Progenitor cell of endocrine pancreas (in vitro differentiated cells): ENCODE data around the gene SYT1. TPM values are rescaled to one million over a fixed set of nuclear protein-coding genes. Genes with fewer than 3 reads are reported as not detected.

ENCODE experiments used
- DNase-seq: peaks from one replicate; pipeline ENCODE4 v3.0.0; 2021; ENCODE audit warnings: low spot score; ENCODE audit not compliant: unreplicated experiment
- H3K27ac Mint-ChIP-seq: 2 replicates; pipeline ENCODE4 v1.8.0; 2021; ENCODE audit warnings: mild to moderate bottlenecking, moderate library complexity, mixed read lengths
- H3K27me3 Mint-ChIP-seq: 2 replicates; pipeline ENCODE4 v1.8.0; 2021; ENCODE audit warnings: mixed read lengths
- H3K36me3 Mint-ChIP-seq: 2 replicates; pipeline ENCODE4 v1.8.0; 2022; ENCODE audit warnings: mixed read lengths; ENCODE audit not compliant: insufficient read depth
- H3K4me1 Mint-ChIP-seq: 2 replicates; pipeline ENCODE4 v1.8.0; 2021; ENCODE audit warnings: low read depth, mixed read lengths
- H3K4me3 Mint-ChIP-seq: 2 replicates; pipeline ENCODE4 v1.8.0; 2021; ENCODE audit warnings: low read depth, mild to moderate bottlenecking, moderate library complexity, mixed read lengths
- H3K9me3 Mint-ChIP-seq: 2 replicates; pipeline ENCODE4 v1.8.0; 2021; ENCODE audit warnings: low read depth, mixed read lengths
- total RNA-seq: library from RNA; stranded (reverse); gene quantifications from 2 replicates; pipeline ENCODE4 v1.2.1, GENCODE V29; 2021
- TF ChIP-seq, protein P1 (sequence below): fragments of 200-600 bp; sonication (generic); IDR thresholded peaks from one replicate; pipeline ENCODE4 v1.5.0; 2021; ENCODE audit warnings: antibody characterized with exemption, mild to moderate bottlenecking; ENCODE audit not compliant: unreplicated experiment

Gene SYT1
- total RNA-seq, 1 donor from 2014 or later, result 4.3 TPM

DNA sequence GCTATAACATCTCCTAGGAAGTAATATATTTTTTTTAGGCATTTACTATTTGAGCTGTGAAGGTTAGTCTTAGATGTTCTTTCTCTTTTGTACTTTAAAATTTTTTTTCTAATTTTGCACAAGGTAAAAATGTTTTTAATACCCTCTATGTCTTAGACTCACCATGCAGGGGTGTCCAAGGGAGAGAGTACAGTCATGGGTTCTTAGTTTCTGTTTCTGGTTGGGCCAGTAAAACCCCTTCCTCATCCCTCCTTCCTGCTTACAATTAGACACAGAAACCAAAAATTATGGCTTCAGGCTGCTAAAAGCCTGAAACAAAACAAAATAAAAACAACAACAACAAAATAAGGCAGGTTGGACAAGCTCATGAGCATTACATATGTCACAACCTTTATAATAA is 193.0 kb downstream of the SYT1 start:
- H3K9me3 Mint-ChIP-seq, result no peaks in the 10 kb centered on the region
- no peak overlapping the region for H3K27ac Mint-ChIP-seq
- no peaks in the 10 kb centered on the region for H3K27me3 Mint-ChIP-seq
- H3K4me1 Mint-ChIP-seq, result no peaks in the 10 kb centered on the region
- no peaks in the 10 kb centered on the region for H3K36me3 Mint-ChIP-seq
- TF ChIP-seq, protein P1, sequence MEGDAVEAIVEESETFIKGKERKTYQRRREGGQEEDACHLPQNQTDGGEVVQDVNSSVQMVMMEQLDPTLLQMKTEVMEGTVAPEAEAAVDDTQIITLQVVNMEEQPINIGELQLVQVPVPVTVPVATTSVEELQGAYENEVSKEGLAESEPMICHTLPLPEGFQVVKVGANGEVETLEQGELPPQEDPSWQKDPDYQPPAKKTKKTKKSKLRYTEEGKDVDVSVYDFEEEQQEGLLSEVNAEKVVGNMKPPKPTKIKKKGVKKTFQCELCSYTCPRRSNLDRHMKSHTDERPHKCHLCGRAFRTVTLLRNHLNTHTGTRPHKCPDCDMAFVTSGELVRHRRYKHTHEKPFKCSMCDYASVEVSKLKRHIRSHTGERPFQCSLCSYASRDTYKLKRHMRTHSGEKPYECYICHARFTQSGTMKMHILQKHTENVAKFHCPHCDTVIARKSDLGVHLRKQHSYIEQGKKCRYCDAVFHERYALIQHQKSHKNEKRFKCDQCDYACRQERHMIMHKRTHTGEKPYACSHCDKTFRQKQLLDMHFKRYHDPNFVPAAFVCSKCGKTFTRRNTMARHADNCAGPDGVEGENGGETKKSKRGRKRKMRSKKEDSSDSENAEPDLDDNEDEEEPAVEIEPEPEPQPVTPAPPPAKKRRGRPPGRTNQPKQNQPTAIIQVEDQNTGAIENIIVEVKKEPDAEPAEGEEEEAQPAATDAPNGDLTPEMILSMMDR, result no peak
- DNase-seq, result no peak
- no peak overlapping the region for H3K4me3 Mint-ChIP-seq

DNA sequence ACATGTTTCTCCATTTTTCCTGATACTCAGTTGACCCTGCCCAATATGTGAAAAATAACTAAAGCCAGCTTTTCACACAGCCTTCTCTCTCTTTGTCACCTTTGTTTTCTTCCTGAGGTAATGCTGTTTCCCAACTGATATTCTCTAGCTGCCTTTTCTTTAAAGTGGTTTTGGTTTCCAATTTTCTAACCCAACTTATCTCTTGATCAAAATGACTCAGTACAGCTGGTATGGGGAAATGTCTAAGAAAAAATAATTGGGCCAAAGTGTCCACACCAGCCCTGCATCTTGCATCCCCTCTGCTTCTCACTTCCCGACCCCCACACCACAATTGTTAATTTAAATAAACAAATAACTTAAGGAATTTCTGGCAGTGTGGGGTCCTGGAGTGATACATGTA is 193.8 kb downstream of the SYT1 start:
- no peak overlapping the region for H3K4me3 Mint-ChIP-seq
- no peaks in the 10 kb centered on the region for H3K9me3 Mint-ChIP-seq
- DNase-seq, result no peak
- TF ChIP-seq, protein P1, result no peak
- no peaks in the 10 kb centered on the region for H3K4me1 Mint-ChIP-seq
- H3K27ac Mint-ChIP-seq, result no peak overlapping the region
- H3K27me3 Mint-ChIP-seq, result no peaks in the 10 kb centered on the region
- H3K36me3 Mint-ChIP-seq, result no peaks in the 10 kb centered on the region

DNA sequence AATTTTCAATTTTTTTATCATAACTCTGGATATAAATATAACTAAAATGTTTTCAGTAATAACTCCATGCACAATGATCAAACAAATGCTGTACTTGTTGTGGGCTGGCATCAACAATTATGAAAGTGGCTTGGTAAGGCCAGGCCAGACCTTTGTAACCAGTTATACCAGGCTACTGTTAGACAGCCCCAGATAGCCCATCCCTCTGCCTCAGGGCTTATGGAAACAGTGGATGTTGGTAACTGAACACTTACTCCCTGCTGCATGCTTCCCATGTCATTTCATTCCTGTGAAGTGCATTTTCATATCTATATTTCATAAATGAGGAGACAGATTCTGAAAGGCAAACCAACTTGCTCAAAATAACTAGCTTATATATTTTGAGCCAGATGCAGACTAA is 195.0 kb downstream of the SYT1 start:
- Mint-ChIP-seq H3K9me3 (no peaks in the 10 kb centered on the region), H3K27ac (no peak overlapping the region), H3K36me3 (no peaks in the 10 kb centered on the region), H3K4me1 (no peaks in the 10 kb centered on the region), H3K4me3 (no peak overlapping the region), H3K27me3 (no peaks in the 10 kb centered on the region)
- DNase-seq, result no peak
- TF ChIP-seq, protein P1, result no peak

DNA sequence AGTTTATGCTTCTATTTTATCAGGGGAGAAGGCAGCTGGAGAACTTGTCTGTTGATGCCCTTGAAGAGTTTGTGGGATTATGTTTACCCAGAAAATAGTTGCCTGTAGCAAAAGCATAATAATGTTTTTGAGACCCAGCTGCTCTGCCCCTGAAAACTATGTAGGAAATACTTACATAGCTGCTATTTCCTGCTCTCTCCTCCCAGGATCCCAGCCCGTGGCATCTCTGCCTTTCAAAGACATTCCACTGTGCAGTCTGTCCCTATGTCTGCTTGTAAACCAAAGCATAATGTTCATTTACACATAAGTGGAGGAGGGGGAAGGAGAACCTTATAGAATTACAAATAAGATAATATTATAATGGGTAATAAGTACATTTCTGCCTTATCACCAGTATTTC is 198.7 kb downstream of the SYT1 start:
- no peak overlapping the region for H3K27ac Mint-ChIP-seq
- no peaks in the 10 kb centered on the region for H3K4me1 Mint-ChIP-seq
- TF ChIP-seq, protein P1, result no peak
- H3K27me3 Mint-ChIP-seq, result no peaks in the 10 kb centered on the region
- no peaks in the 10 kb centered on the region for H3K36me3 Mint-ChIP-seq
- no peak for DNase-seq
- no peak overlapping the region for H3K4me3 Mint-ChIP-seq
- no peaks in the 10 kb centered on the region for H3K9me3 Mint-ChIP-seq

DNA sequence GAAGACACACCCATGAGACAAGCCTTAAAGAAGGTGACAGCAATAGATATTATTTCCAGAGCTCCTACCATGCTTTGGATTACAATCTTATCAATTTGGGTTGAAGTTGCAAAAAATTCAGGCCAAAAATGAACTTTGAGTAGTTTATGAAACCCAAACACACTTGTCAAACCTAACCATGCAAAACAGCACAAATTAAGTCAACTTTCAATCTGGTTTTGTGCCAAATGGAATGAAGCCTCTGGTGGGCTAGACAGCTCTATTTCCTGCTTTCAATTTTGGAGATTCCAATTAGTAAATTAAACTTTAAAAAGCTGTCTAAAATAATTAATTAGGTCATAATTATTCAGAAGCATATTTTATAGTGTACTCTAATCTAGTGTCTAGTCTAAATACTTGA is 203.4 kb downstream of the SYT1 start:
- Mint-ChIP-seq H3K4me3 (no peak overlapping the region), H3K4me1 (no peaks in the 10 kb centered on the region), H3K9me3 (no peaks in the 10 kb centered on the region), H3K27ac (no peak overlapping the region), H3K27me3 (no peaks in the 10 kb centered on the region), H3K36me3 (no peaks in the 10 kb centered on the region)
- DNase-seq, result no peak
- TF ChIP-seq, protein P1, result no peak
